ENCODE data around the gene ZNF668. TPM values are rescaled to one million over a fixed set of nuclear protein-coding genes. Genes with fewer than 3 reads are reported as not detected.

ZNF668 gene
- total and polyA plus RNA-seq, 12 donors: 2.4 to 29.5 (median 11.5) TPM

DNA sequence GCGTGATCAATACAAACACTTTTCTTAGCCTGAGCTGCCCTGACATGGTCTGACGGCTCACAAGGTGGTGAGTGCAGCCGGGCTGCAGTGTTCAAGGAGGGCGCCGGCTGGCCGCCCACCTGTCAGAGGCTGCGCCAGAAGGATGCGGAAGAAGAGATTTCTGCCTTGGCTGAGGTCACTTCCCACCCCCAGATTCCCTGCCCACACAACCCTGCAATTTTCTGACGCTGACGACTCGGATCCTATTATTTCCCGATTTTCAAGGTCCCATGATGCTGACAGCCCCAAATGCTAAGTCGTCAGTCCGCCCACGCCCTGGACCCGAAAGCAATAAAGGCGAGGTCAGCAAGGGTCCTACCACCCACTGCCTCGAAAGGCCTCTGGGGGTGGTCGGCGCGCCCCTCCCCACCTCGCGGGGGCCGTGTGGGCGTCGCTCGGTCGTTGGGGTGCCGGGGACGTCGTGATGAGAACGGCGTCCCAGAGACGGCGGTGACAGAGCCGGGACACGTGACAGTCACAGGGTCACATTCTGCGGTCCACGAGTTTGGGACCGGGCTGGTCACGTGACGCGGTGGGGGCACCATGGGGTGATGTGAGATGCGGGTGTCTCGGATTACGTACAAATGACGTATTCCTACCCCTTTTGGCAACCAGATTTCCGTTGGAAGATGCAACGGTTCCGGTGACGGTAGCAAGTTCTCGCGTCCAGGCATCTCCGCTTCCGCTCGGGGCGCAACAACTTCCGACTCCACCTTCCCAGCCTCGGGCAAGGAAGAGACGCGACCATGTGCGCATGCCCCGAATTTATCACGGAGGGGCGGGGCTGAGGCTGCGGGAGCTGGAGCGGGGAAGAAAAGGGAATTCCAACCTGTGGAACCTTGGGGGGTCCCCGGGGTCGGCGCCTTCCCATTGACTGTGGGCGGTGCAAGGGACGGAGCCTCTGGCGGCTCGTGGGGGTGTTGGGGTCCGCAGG, 41.0 kb downstream of the ZNF668 start, which contains the start of gene STX4:
TSS of gene STX4 (plus strand) at position 823 of the 973 bp plus-strand sequence. CDS start 248 bp downstream, outside the sequence.
- no peaks in the 10 kb centered on the region for H3K27me3 ChIP-seq

GRCh38 chr16:31031276-31031675, 42.8 kb downstream of the ZNF668 start:
- TF ChIP-seq, protein P1, sequence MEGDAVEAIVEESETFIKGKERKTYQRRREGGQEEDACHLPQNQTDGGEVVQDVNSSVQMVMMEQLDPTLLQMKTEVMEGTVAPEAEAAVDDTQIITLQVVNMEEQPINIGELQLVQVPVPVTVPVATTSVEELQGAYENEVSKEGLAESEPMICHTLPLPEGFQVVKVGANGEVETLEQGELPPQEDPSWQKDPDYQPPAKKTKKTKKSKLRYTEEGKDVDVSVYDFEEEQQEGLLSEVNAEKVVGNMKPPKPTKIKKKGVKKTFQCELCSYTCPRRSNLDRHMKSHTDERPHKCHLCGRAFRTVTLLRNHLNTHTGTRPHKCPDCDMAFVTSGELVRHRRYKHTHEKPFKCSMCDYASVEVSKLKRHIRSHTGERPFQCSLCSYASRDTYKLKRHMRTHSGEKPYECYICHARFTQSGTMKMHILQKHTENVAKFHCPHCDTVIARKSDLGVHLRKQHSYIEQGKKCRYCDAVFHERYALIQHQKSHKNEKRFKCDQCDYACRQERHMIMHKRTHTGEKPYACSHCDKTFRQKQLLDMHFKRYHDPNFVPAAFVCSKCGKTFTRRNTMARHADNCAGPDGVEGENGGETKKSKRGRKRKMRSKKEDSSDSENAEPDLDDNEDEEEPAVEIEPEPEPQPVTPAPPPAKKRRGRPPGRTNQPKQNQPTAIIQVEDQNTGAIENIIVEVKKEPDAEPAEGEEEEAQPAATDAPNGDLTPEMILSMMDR (IDR thresholded peaks at IDR 0.05): no peak
- no peak for TF ChIP-seq POLR2A (IDR thresholded peaks at IDR 0.05)
- Histone ChIP-seq H3K27me3 (no peaks in the 10 kb centered on the region), H3K4me3 (no peak overlapping the region), H3K4me1 (replicated peaks in 1 of 2) (peaks cover 5 to 8% of the 10 kb centered on the region in 2 donors), H3K9me3 (replicated peaks in 1 of 3) (no peaks in the 10 kb centered on the region), H3K36me3 (replicated peaks in 1 of 2) (peaks cover 0 to 16% of the 10 kb centered on the region in 2 donors), H3K27ac (peak overlapping the region in 1 of 5 donors; percentile 98)
- intact Hi-C loops (cut with DNase I): no loop called here
- 76 to 94% (median 93%) methylated on average over 4 of the region's 4 CpGs for WGBS, 4 donors
- DNase-seq: no peak

More for the DNA sequence above, 41.0 kb downstream of the ZNF668 start, which contains the start of gene STX4:
- peak within 1 kb of the TSS; percentile 37 to 73 (median 70) for H3K4me3 ChIP-seq
- 1 to 2% (median 1%) methylated on average over 27 to 75 of the region's 75 CpGs for WGBS, 4 donors
- H3K27ac ChIP-seq: peak within 1 kb of the TSS; percentile 79 to 98 (median 92)
- intact Hi-C loops (cut with DNase I): no loop called here
- peak; percentile 97 to 99 (median 98) for DNase-seq
- peaks cover 5 to 8% of the 10 kb centered on the region in 2 donors for H3K4me1 ChIP-seq (replicated peaks in 1 of 2)
- peak; percentile 46 to 53 for TF ChIP-seq POLR2A (IDR thresholded peaks at IDR 0.05)
- TF ChIP-seq, protein P1 (IDR thresholded peaks at IDR 0.05): peak in 2 of 6 experiments; percentile 18 to 21
- H3K9me3 ChIP-seq (replicated peaks in 1 of 3): no peaks in the 10 kb centered on the region
- H3K36me3 ChIP-seq (replicated peaks in 1 of 2): peaks cover 0 to 25% of the 10 kb centered on the region in 2 donors

DNA sequence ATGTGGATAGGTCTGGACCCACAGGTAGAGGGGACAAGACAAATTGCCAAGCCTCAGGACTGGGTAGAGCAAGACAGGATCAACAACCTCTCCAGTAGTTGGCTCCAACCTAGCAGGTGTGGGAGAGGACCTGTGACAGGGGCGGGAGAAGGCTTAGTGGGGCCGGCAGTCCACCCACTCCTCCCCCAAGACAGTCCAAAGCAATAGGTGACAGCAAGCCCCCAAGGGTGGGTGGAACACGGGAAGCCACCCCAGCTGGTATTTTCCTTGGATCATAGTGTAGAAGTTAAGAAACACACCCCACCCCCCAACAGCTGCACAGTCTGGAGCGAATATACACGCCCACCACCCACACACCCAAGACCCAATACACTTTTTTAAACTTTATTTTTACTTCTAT, 44.8 kb downstream of the ZNF668 start:
- TF ChIP-seq POLR2A (IDR thresholded peaks at IDR 0.05): no peak
- TF ChIP-seq, protein P1 (IDR thresholded peaks at IDR 0.05): no peak
- intact Hi-C loops (cut with DNase I): no loop called here
- Histone ChIP-seq H3K36me3 (replicated peaks in 1 of 2) (no peaks in the 10 kb centered on the region), H3K9me3 (replicated peaks in 1 of 3) (no peaks in the 10 kb centered on the region), H3K27me3 (no peaks in the 10 kb centered on the region), H3K27ac (no peak overlapping the region), H3K4me3 (no peak overlapping the region), H3K4me1 (replicated peaks in 1 of 2) (peaks cover 8% of the 10 kb centered on the region in 2 donors)
- DNase-seq: no peak
- 75 to 85% (median 81%) methylated on average over 3 to 5 of the region's 5 CpGs for WGBS, 4 donors

- Histone ChIP-seq H3K36me3 (replicated peaks in 1 of 2) (no peaks in the 10 kb centered on the region), H3K4me3 (no peak overlapping the region), H3K4me1 (replicated peaks in 1 of 2) (peaks cover 7% of the 10 kb centered on the region in 2 donors), H3K27me3 (no peaks in the 10 kb centered on the region), H3K9me3 (replicated peaks in 1 of 3) (no peaks in the 10 kb centered on the region), H3K27ac (peak overlapping the region in 2 of 5 donors; percentile 5 to 75)
- peak in 1 of 7 donors; percentile 36 for DNase-seq
- TF ChIP-seq, protein P1 (IDR thresholded peaks at IDR 0.05): no peak
- WGBS, 4 donors: 35 to 52% (median 43%) methylated on average over 5 of the region's 5 CpGs
- intact Hi-C loops (cut with DNase I): no loop called here
These were observed 48.7 kb downstream of the ZNF668 start for GRCh38 chr16:31025339-31025738.
